ENCODE data around the gene MRPS6. TPM values are rescaled to one million over a fixed set of nuclear protein-coding genes. Genes with fewer than 3 reads are reported as not detected.

Gene MRPS6
- total and polyA plus RNA-seq, 3 experiments from 2014 or later: 134 to 163 (median 136) TPM

DNA sequence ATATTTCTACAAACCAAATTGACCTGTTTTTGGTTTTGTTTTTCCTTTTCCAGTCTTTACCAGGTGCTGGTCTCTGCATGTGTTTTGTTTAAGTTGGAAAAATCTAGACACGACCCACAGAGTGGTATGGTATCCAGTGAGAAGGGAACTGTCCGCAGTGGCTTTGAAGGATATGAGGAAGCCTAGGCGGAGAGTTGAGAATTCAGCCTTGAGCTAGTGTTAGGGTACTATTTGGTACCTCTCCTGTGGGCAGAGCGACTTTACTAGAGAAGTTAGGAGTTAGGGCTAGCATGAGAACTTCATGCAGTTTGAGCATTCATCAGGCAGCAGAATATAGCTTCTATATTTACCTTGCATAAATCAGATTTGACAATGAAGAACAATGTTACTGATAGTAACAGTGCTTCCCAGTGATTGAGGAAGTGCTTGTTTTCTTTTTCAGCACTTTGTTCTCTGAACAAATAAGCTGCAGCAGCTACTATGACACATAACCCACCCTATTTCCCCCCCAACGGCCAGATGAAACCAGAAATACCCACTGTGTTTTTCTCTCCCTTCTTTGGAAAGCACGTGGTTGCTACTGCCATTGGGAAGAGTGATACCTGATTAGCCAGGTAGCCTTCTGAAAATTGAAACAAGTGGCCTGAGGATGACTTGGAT, 19.0 kb downstream of the MRPS6 start:
- H3K36me3 Mint-ChIP-seq: peaks cover 8 to 51% (median 12%) of the 10 kb centered on the region in 3 donors
- H3K4me3 Mint-ChIP-seq: peak overlapping the region in 1 of 7 donors; percentile 28
- Histone ChIP-seq H3K9me3 (ENCODE audit: low read length) (no peaks in the 10 kb centered on the region), H3K36me3 (ENCODE audit: insufficient read depth, low read length) (peaks cover 15% of the 10 kb centered on the region), H3K4me3 (ENCODE audit: low read length) (no peak overlapping the region), H3K27me3 (ENCODE audit: insufficient read depth, low read length, poor library complexity, severe bottlenecking) (no peaks in the 10 kb centered on the region), H3K27ac (ENCODE audit: low read depth, low read length) (no peak overlapping the region), H3K4me1 (ENCODE audit: insufficient read depth, low read length) (peaks cover 47% of the 10 kb centered on the region)
- H3K4me1 Mint-ChIP-seq: peaks cover 56 to 75% (median 63%) of the 10 kb centered on the region in 3 donors
- peak overlapping the region in 4 of 8 donors; percentile 24 to 63 (median 45) for H3K27ac Mint-ChIP-seq
- POLR2A ChIA-PET: no interaction called here
- H3K9me3 Mint-ChIP-seq: no peaks in the 10 kb centered on the region
- no peaks in the 10 kb centered on the region for H3K27me3 Mint-ChIP-seq
- DNase-seq: peak in 1 of 5 donors; percentile 39
- CTCF ChIA-PET: interaction anchor here (2.1 kb wide), 1 partner anchor 168 kb away, joined by 5 read pairs; no protein-coding TSS in a partner anchor

DNA sequence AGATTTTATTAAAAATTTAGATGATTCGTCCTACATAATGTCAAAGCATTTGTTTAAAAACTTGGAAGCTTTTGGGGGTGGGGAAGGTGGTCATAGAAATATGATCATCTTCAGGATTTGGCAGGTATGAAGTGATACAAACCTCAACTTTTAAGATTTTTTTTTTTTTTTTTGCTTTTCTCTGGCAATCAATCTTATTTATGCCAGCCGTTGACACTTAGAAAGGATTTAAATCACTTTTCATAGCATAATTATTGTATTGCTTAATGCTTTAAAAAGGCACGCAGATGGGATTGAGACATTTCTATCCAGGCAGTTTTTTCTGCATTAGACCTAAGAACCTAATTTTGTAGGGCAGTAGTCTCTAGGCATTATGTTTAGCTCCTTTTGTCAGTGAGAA, 19.7 kb downstream of the MRPS6 start:
- no peak for DNase-seq
- peak overlapping the region in 1 of 8 donors; percentile 24 for H3K27ac Mint-ChIP-seq

DNA sequence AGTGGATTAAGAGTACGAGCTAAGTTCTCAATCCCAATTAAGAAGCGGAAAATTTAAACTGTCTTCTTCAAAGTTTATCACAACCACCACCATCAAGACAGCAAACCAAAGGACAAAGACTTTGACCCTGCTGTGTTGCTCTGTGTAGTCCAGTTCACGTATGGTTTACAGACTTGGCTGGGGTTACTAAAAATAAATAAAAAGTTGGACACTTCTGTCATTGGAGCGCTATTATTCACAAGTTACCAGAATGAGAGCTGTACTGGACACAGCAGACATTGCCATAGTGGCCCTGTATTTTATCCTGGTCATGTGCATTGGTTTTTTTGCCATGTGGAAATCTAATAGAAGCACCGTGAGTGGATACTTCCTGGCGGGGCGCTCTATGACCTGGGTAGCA, 21.6 kb downstream of the MRPS6 start:
- Mint-ChIP-seq H3K36me3 (peaks cover 10 to 59% (median 12%) of the 10 kb centered on the region in 3 donors), H3K4me1 (peaks cover 70 to 89% (median 75%) of the 10 kb centered on the region in 3 donors), H3K9me3 (no peaks in the 10 kb centered on the region), H3K27ac (peak overlapping the region in 1 of 8 donors; percentile 27), H3K27me3 (no peaks in the 10 kb centered on the region), H3K4me3 (no peak overlapping the region)
- DNase-seq: no peak
- no peaks in the 10 kb centered on the region for H3K9me3 ChIP-seq (ENCODE audit: low read length)
- H3K4me1 ChIP-seq (ENCODE audit: insufficient read depth, low read length): peaks cover 37% of the 10 kb centered on the region
- no peak overlapping the region for H3K4me3 ChIP-seq (ENCODE audit: low read length)
- H3K36me3 ChIP-seq (ENCODE audit: insufficient read depth, low read length): peaks cover 15% of the 10 kb centered on the region
- CTCF ChIA-PET: interaction anchor here (0.6 kb wide), 1 partner anchor 503 kb away, joined by 3 read pairs; no protein-coding TSS in a partner anchor
- POLR2A ChIA-PET: no interaction called here
- H3K27me3 ChIP-seq (ENCODE audit: insufficient read depth, low read length, poor library complexity, severe bottlenecking): no peaks in the 10 kb centered on the region
- H3K27ac ChIP-seq (ENCODE audit: low read depth, low read length): no peak overlapping the region

More for the DNA sequence above, 19.7 kb downstream of the MRPS6 start:
- Histone ChIP-seq H3K36me3 (ENCODE audit: insufficient read depth, low read length) (peaks cover 15% of the 10 kb centered on the region), H3K27ac (ENCODE audit: low read depth, low read length) (no peak overlapping the region), H3K27me3 (ENCODE audit: insufficient read depth, low read length, poor library complexity, severe bottlenecking) (no peaks in the 10 kb centered on the region), H3K9me3 (ENCODE audit: low read length) (no peaks in the 10 kb centered on the region), H3K4me3 (ENCODE audit: low read length) (no peak overlapping the region), H3K4me1 (ENCODE audit: insufficient read depth, low read length) (peaks cover 40% of the 10 kb centered on the region)
- Mint-ChIP-seq H3K36me3 (peaks cover 8 to 56% (median 12%) of the 10 kb centered on the region in 3 donors), H3K9me3 (no peaks in the 10 kb centered on the region), H3K4me3 (no peak overlapping the region), H3K4me1 (peaks cover 59 to 82% (median 67%) of the 10 kb centered on the region in 3 donors), H3K27me3 (no peaks in the 10 kb centered on the region)
- ChIA-PET CTCF (interaction anchor here (1.1 to 2.1 kb wide), 2 partner anchors 169 to 255 kb away, joined by 3 to 5 read pairs; no protein-coding TSS in a partner anchor), POLR2A (no interaction called here)

DNA sequence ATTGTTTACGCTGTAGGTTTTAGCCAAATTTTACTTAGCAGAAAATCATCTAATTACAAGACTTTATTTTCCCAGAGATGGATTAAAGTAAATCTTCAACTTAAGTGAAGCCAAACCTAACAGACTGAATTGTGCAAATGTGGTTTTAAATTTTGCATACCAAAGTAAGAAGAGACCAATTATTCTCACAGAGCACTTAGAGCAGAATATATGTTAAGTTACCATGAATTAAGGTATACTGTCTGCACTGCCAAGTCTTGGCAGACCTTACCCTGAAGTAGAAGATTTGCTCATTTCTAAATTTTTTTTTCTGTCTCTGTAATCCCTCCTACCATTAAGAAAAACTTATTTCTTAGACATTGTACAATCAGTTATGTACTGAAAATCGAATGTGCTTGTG, 24.1 kb downstream of the MRPS6 start:
- peaks cover 15% of the 10 kb centered on the region for H3K36me3 ChIP-seq (ENCODE audit: insufficient read depth, low read length)
- H3K9me3 Mint-ChIP-seq: no peaks in the 10 kb centered on the region
- no peak overlapping the region for H3K27ac ChIP-seq (ENCODE audit: low read depth, low read length)
- H3K27ac Mint-ChIP-seq: no peak overlapping the region
- H3K27me3 ChIP-seq (ENCODE audit: insufficient read depth, low read length, poor library complexity, severe bottlenecking): no peaks in the 10 kb centered on the region
- H3K36me3 Mint-ChIP-seq: peaks cover 10 to 57% (median 12%) of the 10 kb centered on the region in 3 donors
- no peak overlapping the region for H3K4me3 ChIP-seq (ENCODE audit: low read length)
- H3K9me3 ChIP-seq (ENCODE audit: low read length): no peaks in the 10 kb centered on the region
- DNase-seq: no peak
- CTCF ChIA-PET: no interaction called here
- H3K4me3 Mint-ChIP-seq: no peak overlapping the region
- peaks cover 70 to 91% (median 75%) of the 10 kb centered on the region in 3 donors for H3K4me1 Mint-ChIP-seq
- POLR2A ChIA-PET: no interaction called here
- H3K4me1 ChIP-seq (ENCODE audit: insufficient read depth, low read length): peaks cover 21% of the 10 kb centered on the region
- H3K27me3 Mint-ChIP-seq: no peaks in the 10 kb centered on the region

DNA sequence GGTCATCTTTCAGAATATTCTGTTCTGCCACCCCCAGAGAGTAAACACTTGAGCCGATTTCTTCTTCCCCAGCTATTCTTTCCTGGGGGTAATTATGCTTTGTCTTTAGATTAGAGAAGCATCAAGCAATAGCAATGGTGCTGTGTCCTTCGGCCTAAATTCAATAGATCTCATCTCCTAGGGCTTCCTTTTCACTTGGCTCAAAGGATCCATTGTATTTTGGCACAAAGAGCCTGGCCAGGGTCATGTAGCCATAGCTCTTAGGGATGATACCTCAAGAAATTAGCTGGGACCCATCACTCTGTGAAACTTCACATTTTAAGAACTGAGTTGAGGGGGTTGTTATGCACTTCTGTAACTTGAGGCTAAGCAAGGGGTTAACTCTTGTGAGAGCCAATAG, 27.0 kb downstream of the MRPS6 start:
- no peaks in the 10 kb centered on the region for H3K27me3 ChIP-seq (ENCODE audit: insufficient read depth, low read length, poor library complexity, severe bottlenecking)
- ChIA-PET CTCF (interaction anchor here (0.8 to 2.5 kb wide), 3 partner anchors 10 to 248 kb away, joined by 3 to 9 read pairs (median 6); no protein-coding TSS in a partner anchor), POLR2A (no interaction called here)
- DNase-seq: no peak
- peaks cover 68 to 95% (median 78%) of the 10 kb centered on the region in 3 donors for H3K4me1 Mint-ChIP-seq
- H3K27ac ChIP-seq (ENCODE audit: low read depth, low read length): no peak overlapping the region
- peak overlapping the region in 1 of 8 donors; percentile 57 for H3K27ac Mint-ChIP-seq
- H3K27me3 Mint-ChIP-seq: no peaks in the 10 kb centered on the region
- H3K36me3 Mint-ChIP-seq: peaks cover 15 to 41% (median 17%) of the 10 kb centered on the region in 3 donors
- no peak overlapping the region for H3K4me3 ChIP-seq (ENCODE audit: low read length)
- H3K9me3 Mint-ChIP-seq: no peaks in the 10 kb centered on the region
- H3K9me3 ChIP-seq (ENCODE audit: low read length): no peaks in the 10 kb centered on the region
- H3K4me1 ChIP-seq (ENCODE audit: insufficient read depth, low read length): peaks cover 11% of the 10 kb centered on the region
- H3K4me3 Mint-ChIP-seq: no peak overlapping the region
- peaks cover 15% of the 10 kb centered on the region for H3K36me3 ChIP-seq (ENCODE audit: insufficient read depth, low read length)

DNA sequence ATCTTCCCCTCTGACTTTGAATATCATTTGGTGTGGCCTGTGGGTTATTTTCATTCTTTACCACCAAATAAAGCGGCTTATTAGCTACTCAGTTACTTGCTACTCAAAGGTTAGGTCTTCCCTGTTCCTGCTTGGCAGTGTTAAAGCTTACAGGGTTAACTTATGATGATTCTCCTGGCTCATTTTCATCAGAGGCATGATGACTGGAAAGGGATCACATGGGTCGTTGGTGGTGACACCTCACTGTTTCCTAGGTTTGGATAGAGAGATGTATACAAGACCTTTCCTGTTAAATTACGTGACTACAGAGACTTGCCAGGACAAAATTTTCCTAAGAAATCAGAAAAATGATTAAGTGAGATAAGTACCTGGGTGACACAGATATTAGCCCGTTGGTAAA, 27.4 kb downstream of the MRPS6 start:
- DNase-seq: no peak
- POLR2A ChIA-PET: interaction anchor here (0.6 kb wide), 1 partner anchor 169 kb away, joined by 3 read pairs; no protein-coding TSS in a partner anchor
- Histone ChIP-seq H3K27me3 (ENCODE audit: insufficient read depth, low read length, poor library complexity, severe bottlenecking) (no peaks in the 10 kb centered on the region), H3K4me1 (ENCODE audit: insufficient read depth, low read length) (peaks cover 11% of the 10 kb centered on the region), H3K4me3 (ENCODE audit: low read length) (no peak overlapping the region), H3K9me3 (ENCODE audit: low read length) (no peaks in the 10 kb centered on the region), H3K27ac (ENCODE audit: low read depth, low read length) (no peak overlapping the region), H3K36me3 (ENCODE audit: insufficient read depth, low read length) (peaks cover 11% of the 10 kb centered on the region)
- Mint-ChIP-seq H3K27me3 (no peaks in the 10 kb centered on the region), H3K36me3 (peaks cover 13 to 39% (median 15%) of the 10 kb centered on the region in 3 donors), H3K4me3 (no peak overlapping the region), H3K27ac (no peak overlapping the region), H3K9me3 (no peaks in the 10 kb centered on the region), H3K4me1 (peaks cover 66 to 95% (median 83%) of the 10 kb centered on the region in 3 donors)
- CTCF ChIA-PET: interaction anchor here (0.8 to 2.5 kb wide), 3 partner anchors 10 to 247 kb away, joined by 3 to 9 read pairs (median 6); no protein-coding TSS in a partner anchor

DNA sequence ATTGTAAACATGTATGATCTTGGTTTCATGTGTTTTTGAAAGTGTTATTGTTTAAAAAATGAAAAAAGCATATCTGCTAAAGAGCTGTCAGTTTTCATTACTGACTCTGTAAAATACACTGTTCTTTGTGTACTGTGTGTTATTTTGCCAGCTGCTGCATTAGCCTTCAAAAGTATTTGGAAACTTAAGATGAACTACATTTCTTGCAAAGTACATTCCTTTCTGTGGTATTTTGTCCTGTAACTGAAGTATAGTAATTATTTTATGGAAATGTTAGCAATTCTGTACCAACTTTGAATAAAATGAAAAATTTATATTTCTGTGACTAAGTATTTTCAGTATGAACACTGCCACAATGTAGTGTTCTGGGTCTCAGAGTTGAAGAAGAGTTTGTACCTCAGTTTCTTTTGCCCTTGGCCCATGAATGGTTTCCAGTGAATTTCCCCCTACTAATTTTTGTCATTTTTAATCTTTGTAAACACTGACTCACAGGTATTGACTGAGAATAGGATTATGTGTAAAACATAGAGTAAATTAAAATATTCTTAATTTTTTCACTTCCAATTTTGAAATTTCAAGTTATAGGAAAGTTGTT, 32.7 kb downstream of the MRPS6 start:
- Histone ChIP-seq H3K4me3 (ENCODE audit: low read length) (no peak overlapping the region), H3K4me1 (ENCODE audit: insufficient read depth, low read length) (peaks cover 10% of the 10 kb centered on the region), H3K36me3 (ENCODE audit: insufficient read depth, low read length) (no peaks in the 10 kb centered on the region), H3K9me3 (ENCODE audit: low read length) (no peaks in the 10 kb centered on the region), H3K27ac (ENCODE audit: low read depth, low read length) (no peak overlapping the region), H3K27me3 (ENCODE audit: insufficient read depth, low read length, poor library complexity, severe bottlenecking) (no peaks in the 10 kb centered on the region)
- Mint-ChIP-seq H3K27me3 (no peaks in the 10 kb centered on the region), H3K27ac (peak overlapping the region in 2 of 8 donors; percentile 23 to 42), H3K36me3 (peaks cover 8 to 23% (median 9%) of the 10 kb centered on the region in 3 donors), H3K9me3 (no peaks in the 10 kb centered on the region), H3K4me1 (peaks cover 37 to 91% (median 79%) of the 10 kb centered on the region in 3 donors), H3K4me3 (no peak overlapping the region)
- CTCF ChIA-PET: no interaction called here
- DNase-seq: no peak
- POLR2A ChIA-PET: no interaction called here

DNA sequence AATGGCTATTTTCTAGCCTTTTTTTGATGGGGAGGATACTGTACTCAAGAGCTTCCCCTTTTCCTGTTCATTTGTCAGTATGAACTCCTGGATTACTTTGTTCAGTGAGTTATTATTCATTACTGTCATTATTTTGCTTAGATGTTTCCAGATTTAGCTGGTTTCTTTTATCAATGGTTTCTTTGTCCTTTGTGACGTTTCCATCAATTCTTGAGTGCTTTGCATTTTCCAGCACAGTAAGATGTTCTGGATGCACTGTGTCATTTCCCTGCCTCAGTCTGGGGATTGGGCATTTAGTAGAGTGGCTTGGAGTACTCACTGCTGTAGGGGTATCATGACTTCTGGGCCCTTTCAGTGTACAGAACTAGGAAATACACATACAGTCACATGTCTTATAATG, 34.2 kb downstream of the MRPS6 start:
- Histone ChIP-seq H3K9me3 (ENCODE audit: low read length) (no peaks in the 10 kb centered on the region), H3K4me1 (ENCODE audit: insufficient read depth, low read length) (peaks cover 10% of the 10 kb centered on the region), H3K27me3 (ENCODE audit: insufficient read depth, low read length, poor library complexity, severe bottlenecking) (no peaks in the 10 kb centered on the region), H3K4me3 (ENCODE audit: low read length) (no peak overlapping the region), H3K36me3 (ENCODE audit: insufficient read depth, low read length) (no peaks in the 10 kb centered on the region), H3K27ac (ENCODE audit: low read depth, low read length) (no peak overlapping the region)
- H3K4me1 Mint-ChIP-seq: peaks cover 34 to 91% (median 79%) of the 10 kb centered on the region in 3 donors
- ChIA-PET POLR2A (no interaction called here), CTCF (no interaction called here)
- H3K27ac Mint-ChIP-seq: peak overlapping the region in 1 of 8 donors; percentile 45
- peaks cover 9 to 21% (median 10%) of the 10 kb centered on the region in 3 donors for H3K36me3 Mint-ChIP-seq
- no peak for DNase-seq
- H3K9me3 Mint-ChIP-seq: no peaks in the 10 kb centered on the region
- no peak overlapping the region for H3K4me3 Mint-ChIP-seq
- H3K27me3 Mint-ChIP-seq: no peaks in the 10 kb centered on the region

Measured in CD8-positive, alpha-beta memory T cell (primary cell).